Right cardiac atrium (tissue), 5 donors: Measurements from ENCODE around the gene PRSS1. TPM values are rescaled to one million over a fixed set of nuclear protein-coding genes. Genes with fewer than 3 reads are reported as not detected.
"Not testable (repeated sequence)": the region's sequence is repeated elsewhere in the genome, so short reads cannot be mapped to it uniquely, and the experiment has no call there.

ENCODE experiments used
- ATAC-seq, 2 donors: fragments of 200-7000 bp; cut with Tn5 transposase; one replicate each; pipeline versions ENCODE4 v1.8.0 to v1.9.1; 2020; ENCODE audit warnings: moderate library complexity in 2 of 2, mild to moderate bottlenecking in 1 of 2
- DNase-seq, 3 donors: peaks; one replicate each; pipeline ENCODE4 v3.0.0-alpha.2; 2020
- H3K27ac ChIP-seq: one replicate; pipeline ENCODE4 v1.5.1; 2013; ENCODE audit warnings: mild to moderate bottlenecking, low read length, control low read depth, moderate library complexity
- H3K27me3 ChIP-seq: one replicate; pipeline ENCODE4 v1.6.1; 2013; ENCODE audit not compliant: control insufficient read depth, insufficient read depth
- H3K4me1 ChIP-seq: one replicate; pipeline ENCODE4 v1.6.1; 2013; ENCODE audit warnings: low read length; ENCODE audit not compliant: control insufficient read depth, insufficient read depth
- H3K4me3 ChIP-seq: one replicate; pipeline ENCODE4 v1.5.1; 2013; ENCODE audit warnings: low read length, control low read depth
- H3K9me3 ChIP-seq: one replicate; pipeline ENCODE4 v1.6.1; 2013; ENCODE audit warnings: low read length; ENCODE audit not compliant: control insufficient read depth
- WGBS: extraction: QIAGEN DNeasy Blood & Tissue Kit; methylation state at CpG from one replicate; pipeline ENCODE4 v1.1.7; 2013; 5-methylcytosine and 5-hydroxymethylcytosine counted together
- intact Hi-C, 4 donors: fragments of 100-400 bp; cut with DNase I; formaldehyde crosslinking; loops; one replicate each; pipeline versions ENCODE4 v1.11.0 to v1.14.0; 2022 to 2023
- polyA plus RNA-seq: library from polyadenylated mRNA; stranded (reverse); fragments of 200-250 nt; gene quantifications from one replicate; pipeline ENCODE4 v1.2.3, GENCODE V29; 2013
- total RNA-seq, 4 donors: library from RNA; stranded (reverse); fragmentation: NEBNext Ultra II Directional; extraction: Animal tissue kit (Norgen Biotek cat#: 25700); gene quantifications; one replicate each; pipeline ENCODE4 v1.2.1, GENCODE V29; 2021
- donor health status: healthy with polysubstance abuse.
- donor health status: DM: no; HTN: yes; CAD: no.
- donor health status: DM: no; HTN: no; CAD: no.
- donor health status: DM: no; HTN: yes; CAD: no; lungs with severe emphysema.
- donor health status: DM: yes; HTN: yes; CAD: no.

Gene PRSS1
- total and polyA plus RNA-seq, 5 donors = 0.27 to 0.61 TPM; not detected in 3

DNA sequence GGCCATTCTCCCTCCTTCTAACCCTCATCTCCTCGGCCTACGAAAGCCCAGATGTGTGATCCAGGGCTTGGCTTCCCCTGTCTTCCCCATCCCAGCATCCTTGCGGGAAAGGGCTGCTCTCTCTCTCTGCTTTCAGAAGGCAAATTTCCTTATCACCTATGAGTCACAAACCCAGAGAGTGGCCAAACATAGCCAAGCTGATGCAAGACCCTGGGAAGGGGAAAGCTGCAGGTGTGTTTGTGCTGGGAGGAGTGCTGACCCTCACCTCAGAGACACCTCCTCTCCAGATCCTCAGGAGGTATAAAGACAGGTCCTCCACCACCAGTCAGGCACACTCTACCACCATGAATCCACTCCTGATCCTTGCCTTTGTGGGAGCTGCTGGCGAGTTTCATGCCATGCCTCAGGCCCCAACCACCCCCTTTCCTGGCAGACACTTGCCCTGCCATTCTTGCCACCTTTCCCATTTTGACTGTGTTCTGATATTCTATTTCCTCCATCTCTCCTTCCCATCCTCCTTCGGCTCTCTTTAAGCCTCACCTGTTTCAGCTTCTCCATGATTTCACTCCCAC lies 10.9 kb downstream of the PRSS1 start:
- Histone ChIP-seq H3K9me3 (no peaks in the 10 kb centered on the region), H3K4me3 (no peak overlapping the region), H3K27me3 (no peaks in the 10 kb centered on the region), H3K4me1 (no peaks in the 10 kb centered on the region), H3K27ac (no peak overlapping the region)
- 71% methylated on average over 5 of the region's 5 CpGs for WGBS
- peak in 1 of 2 donors; percentile 24 for ATAC-seq
- no peak for DNase-seq
- intact Hi-C loops = no loop called here

DNA sequence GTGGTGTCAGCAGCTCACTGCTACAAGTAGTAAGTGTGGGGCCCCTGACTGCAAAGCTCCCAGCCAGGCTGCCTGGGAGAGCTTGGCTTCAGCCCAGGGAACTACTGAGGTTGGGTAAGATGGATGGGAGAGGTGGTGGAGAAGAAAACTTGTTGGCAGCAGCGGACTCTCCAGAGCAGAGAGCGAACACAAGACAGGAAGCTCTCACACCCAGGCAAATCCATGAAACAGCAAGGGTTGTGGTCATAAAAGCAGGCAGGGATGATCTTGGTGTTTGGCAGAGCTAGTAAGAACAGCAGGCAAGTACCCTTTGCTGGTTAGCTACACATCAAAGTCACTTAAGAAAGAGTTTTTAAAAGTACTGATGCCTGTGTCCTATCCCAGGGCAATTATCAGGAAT lies 12.3 kb downstream of the PRSS1 start:
- H3K4me3 ChIP-seq, H3K27ac ChIP-seq, H3K27me3 ChIP-seq, intact Hi-C loops, DNase-seq, ATAC-seq, H3K4me1 ChIP-seq, H3K9me3 ChIP-seq: not testable (repeated sequence)
- whole genome bisulfite sequencing = 86% methylated on average over 2 of the region's 2 CpGs

DNA sequence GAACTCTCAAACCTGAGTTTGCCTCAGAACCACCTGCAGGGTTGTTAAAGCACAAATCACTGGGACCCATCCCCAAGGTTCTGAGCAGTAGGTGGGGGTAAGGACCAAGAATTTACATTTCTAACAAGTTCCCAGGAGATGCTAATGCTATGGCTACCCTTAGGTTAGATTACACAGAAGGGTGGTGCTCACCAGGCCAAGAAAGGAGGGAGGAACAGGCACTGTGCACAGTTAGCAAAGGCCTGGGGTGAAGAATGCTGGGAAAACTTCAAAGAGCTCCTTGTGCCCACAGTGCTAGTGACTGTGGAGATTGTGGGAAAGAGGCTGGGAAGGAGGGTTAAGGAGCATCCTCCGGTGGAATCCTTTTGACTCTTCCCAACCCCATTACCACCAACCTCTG lies 12.8 kb downstream of the PRSS1 start:
- no peaks in the 10 kb centered on the region for H3K9me3 ChIP-seq
- DNase-seq (no peak), ATAC-seq (no peak)
- H3K27ac ChIP-seq = no peak overlapping the region
- no peak overlapping the region for H3K4me3 ChIP-seq
- WGBS = 80% methylated on average over 1 of the region's 1 CpG
- intact Hi-C loops = no loop called here
- H3K4me1 ChIP-seq = no peaks in the 10 kb centered on the region
- H3K27me3 ChIP-seq = no peaks in the 10 kb centered on the region

DNA sequence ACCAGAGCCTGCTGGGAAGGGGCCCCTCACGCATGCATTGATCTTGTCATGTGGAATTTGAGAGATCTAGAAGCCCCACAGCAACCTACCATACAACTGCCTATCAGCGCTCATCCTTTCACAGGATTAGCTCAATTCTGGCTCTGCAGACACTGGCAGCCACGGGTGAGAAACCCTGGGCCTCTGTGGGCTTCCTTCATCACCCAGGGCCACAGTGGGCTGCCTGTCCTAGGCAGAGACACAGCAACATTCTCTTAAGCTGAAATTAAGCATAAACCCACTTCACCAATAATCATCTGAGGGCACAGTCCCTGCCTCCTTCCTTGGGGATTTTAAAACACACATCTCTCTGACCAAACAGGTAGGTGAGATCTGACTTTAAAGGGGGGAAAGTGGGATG lies 18.2 kb downstream of the PRSS1 start:
- ATAC-seq (no peak), DNase-seq (no peak)
- Histone ChIP-seq H3K27me3 (no peaks in the 10 kb centered on the region), H3K4me1 (no peaks in the 10 kb centered on the region), H3K9me3 (no peaks in the 10 kb centered on the region), H3K27ac (no peak overlapping the region), H3K4me3 (no peak overlapping the region)
- intact Hi-C loops = no loop called here
- 74% methylated on average over 3 of the region's 3 CpGs for WGBS

DNA sequence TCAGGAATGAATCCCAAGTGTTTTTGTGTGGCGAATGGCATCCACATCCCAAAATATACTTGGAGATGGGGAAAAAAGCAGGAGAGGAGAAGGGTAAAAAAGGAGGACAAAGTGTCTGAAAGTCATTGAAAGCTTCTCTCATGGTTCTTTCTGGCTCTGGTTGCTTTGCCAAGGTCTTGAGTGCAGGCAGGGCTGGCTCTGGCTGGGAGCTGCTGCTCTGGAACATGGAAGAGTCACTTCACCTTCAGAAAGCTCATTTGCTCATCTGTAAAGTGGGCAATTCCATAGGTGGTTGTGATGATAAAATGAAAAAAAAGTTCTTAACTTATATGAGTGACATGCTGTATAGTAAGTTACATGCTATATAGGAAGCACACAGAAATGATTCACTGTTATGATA lies 18.6 kb downstream of the PRSS1 start:
- intact Hi-C loops = no loop called here
- WGBS = 61% methylated on average over 1 of the region's 1 CpG
- no peak overlapping the region for H3K27ac ChIP-seq
- DNase-seq (no peak), ATAC-seq (no peak)
- H3K4me3 ChIP-seq = no peak overlapping the region
- no peaks in the 10 kb centered on the region for H3K9me3 ChIP-seq
- no peaks in the 10 kb centered on the region for H3K4me1 ChIP-seq
- H3K27me3 ChIP-seq = no peaks in the 10 kb centered on the region

DNA sequence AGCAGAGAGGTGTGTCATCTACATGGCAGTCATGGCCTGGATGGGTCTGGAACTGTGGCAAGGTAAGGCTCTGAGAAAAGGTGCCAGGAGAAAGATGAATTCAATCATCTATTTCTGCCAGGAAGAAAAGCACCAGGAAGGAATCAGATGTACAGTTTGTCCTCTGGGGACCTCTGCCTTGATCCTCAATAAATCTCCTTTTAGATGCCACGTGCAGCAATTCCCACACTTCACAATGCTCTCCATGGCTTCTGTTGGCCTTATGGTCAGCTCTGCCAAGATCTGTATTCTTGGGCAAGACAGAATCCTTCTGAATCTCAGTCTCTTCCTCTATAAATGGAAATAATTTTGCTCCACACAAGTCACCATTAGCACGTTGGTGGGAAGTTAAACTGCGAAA lies 19.6 kb downstream of the PRSS1 start:
- DNase-seq, H3K4me3 ChIP-seq, H3K4me1 ChIP-seq, H3K9me3 ChIP-seq, H3K27ac ChIP-seq, ATAC-seq, H3K27me3 ChIP-seq, intact Hi-C loops: not testable (repeated sequence)
- 67% methylated on average over 3 of the region's 3 CpGs for WGBS

DNA sequence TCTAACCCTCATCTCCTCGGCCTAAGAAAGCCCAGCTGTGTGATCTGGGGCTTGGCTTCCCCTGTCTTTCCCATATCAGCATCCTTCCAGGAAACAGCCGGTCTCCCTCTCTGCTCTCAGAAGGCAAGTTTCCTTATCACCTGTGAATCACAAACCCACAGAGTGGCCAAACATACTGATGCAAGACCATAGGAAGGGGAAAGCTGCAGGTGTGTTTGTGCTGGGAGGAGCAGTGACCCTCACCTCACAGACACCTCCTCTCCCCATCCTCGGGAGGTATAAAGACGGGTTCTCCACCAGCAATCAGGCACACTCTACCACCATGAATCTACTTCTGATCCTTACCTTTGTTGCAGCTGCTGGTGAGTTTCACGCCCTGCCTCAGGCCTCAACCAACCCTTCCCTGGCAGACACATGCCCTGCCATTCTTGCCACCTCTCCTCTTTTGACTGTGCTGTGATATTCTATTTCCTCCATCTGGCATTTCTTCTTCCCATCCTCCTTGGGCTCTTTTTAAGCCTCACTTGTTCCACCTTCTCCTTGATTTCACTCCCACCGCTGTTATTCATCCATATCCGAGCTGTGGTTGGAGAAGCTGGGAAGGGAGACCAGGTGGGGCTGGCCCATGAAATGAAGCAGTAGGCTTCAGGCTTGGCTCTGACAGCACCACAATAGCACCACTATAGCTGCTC lies 21.5 kb downstream of the PRSS1 start, which contains the start of gene PRSS2:
TSS of gene PRSS2 (plus strand) at position 310 of the 692 bp plus-strand sequence. CDS start at position 323, 13 bp downstream.
- H3K9me3 ChIP-seq = no peaks in the 10 kb centered on the region
- DNase-seq = no peak
- no peaks in the 10 kb centered on the region for H3K27me3 ChIP-seq
- no peaks in the 10 kb centered on the region for H3K4me1 ChIP-seq
- H3K27ac ChIP-seq = no peak within 1 kb of the TSS
- ATAC-seq = no peak
- H3K4me3 ChIP-seq = no peak within 1 kb of the TSS
- WGBS = 68% methylated on average over 7 of the region's 7 CpGs
- intact Hi-C loops = no loop called here

DNA sequence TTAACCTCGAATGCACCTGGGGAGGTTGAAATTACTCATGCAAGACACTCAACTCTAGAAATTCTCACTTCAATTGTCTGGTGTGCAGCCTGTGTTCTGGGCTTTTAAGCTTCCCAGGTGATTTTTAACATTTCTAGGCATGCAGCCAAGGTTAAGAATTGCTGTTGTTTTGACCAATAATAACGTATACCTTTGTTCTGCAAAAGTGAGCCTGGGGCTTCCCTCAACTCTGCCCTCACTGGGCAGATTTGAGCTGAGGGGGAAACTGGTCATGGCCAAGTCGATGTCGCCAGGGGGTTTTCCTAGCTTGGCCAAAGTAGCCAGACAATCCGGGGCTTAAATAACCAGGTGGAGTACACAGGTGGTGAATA lies 22.1 kb downstream of the PRSS1 start:
- 71% methylated on average over 5 of the region's 5 CpGs for WGBS
- no peaks in the 10 kb centered on the region for H3K27me3 ChIP-seq
- intact Hi-C loops = no loop called here
- H3K4me3 ChIP-seq = no peak overlapping the region
- no peaks in the 10 kb centered on the region for H3K9me3 ChIP-seq
- H3K27ac ChIP-seq = no peak overlapping the region
- ATAC-seq (no peak), DNase-seq (no peak)
- no peaks in the 10 kb centered on the region for H3K4me1 ChIP-seq

DNA sequence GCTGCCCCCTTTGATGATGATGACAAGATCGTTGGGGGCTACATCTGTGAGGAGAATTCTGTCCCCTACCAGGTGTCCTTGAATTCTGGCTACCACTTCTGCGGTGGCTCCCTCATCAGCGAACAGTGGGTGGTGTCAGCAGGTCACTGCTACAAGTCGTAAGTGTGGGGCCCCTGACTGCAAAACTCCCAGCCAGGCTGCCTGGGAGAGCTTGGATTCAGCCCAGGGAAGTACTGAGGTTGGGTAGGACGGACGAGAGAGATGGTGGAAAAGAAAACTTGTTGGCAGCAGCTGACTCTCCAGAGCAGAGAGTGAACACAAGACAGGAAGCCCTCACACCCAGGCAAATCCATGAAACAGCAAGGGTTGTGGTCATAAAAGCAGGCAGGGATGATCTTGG lies 22.8 kb downstream of the PRSS1 start:
- H3K4me1 ChIP-seq = no peaks in the 10 kb centered on the region
- 35% methylated on average over 6 of the region's 6 CpGs for WGBS
- H3K27me3 ChIP-seq = no peaks in the 10 kb centered on the region
- ATAC-seq (no peak), DNase-seq (no peak)
- intact Hi-C loops = no loop called here
- H3K27ac ChIP-seq = no peak overlapping the region
- no peaks in the 10 kb centered on the region for H3K9me3 ChIP-seq
- H3K4me3 ChIP-seq = no peak overlapping the region

DNA sequence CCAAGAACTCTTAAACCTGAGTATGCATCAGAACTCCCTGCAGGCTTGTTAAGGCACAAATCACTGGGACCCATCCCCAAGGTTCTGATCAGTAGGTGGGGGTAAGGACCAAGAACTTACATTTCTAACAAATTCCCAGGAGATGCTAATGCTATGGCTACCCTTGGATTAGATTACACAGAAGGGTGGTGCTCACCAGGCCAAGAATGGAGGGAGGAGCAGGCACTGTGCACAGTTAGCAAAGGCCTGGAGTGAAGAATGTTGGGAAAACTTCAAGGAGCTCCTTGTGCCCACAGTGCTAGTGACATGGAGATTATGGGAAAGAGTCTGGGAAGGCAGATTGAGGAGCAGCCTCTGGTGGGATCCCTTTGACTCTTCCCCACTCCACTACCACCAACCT lies 23.4 kb downstream of the PRSS1 start:
- H3K4me1 ChIP-seq = no peaks in the 10 kb centered on the region
- DNase-seq (no peak), ATAC-seq (no peak)
- no peaks in the 10 kb centered on the region for H3K9me3 ChIP-seq
- no peaks in the 10 kb centered on the region for H3K27me3 ChIP-seq
- no peak overlapping the region for H3K4me3 ChIP-seq
- intact Hi-C loops = no loop called here
- H3K27ac ChIP-seq = no peak overlapping the region

DNA sequence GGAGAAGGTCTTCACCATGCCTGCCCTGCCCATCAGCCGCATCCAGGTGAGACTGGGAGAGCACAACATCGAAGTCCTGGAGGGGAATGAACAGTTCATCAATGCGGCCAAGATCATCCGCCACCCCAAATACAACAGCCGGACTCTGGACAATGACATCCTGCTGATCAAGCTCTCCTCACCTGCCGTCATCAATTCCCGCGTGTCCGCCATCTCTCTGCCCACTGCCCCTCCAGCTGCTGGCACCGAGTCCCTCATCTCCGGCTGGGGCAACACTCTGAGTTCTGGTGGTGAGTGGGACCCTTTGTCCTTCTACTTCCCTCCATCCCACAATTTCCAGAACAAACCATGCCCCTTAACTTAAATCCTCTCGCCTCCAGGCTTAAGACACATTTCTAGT lies 24.0 kb downstream of the PRSS1 start:
- Histone ChIP-seq H3K4me1 (no peaks in the 10 kb centered on the region), H3K27me3 (no peaks in the 10 kb centered on the region), H3K9me3 (no peaks in the 10 kb centered on the region), H3K4me3 (no peak overlapping the region), H3K27ac (no peak overlapping the region)
- WGBS = 91% methylated on average over 12 of the region's 12 CpGs
- ATAC-seq = no peak
- no peak for DNase-seq
- intact Hi-C loops = no loop called here
